HepG2 (cell line): Measurements from ENCODE around the gene C11orf68. TPM values are rescaled to one million over a fixed set of nuclear protein-coding genes. Genes with fewer than 3 reads are reported as not detected.

Experiments
- ATAC-seq: fragments of 200-7000 bp; cut with Tn5 transposase; 3 replicates; pipeline ENCODE4 v1.9.1; 2020; ENCODE audit warnings: mild to moderate bottlenecking, moderate library complexity
- BruUV-seq: library from RNA; stranded (reverse); fragments of 400-500 nt; replicated peaks from 2 replicates; lab custom pipeline; 2021; lab: Mats Ljungman, UMichigan
- CTCF ChIA-PET: fragments of 300-600 bp; formaldehyde crosslinking; extraction: SDS; loops from one replicate; lab custom pipeline; 2021; ENCODE audit warnings: low total read pairs, inconsistent platforms, low intra/inter-chr PET ratio; lab: Yijun Ruan, JAX
- POLR2A ChIA-PET: fragments of 350-600 bp; sonication (Branson Sonifier 250); formaldehyde crosslinking; loops from one replicate; lab custom pipeline; 2020; ENCODE audit warnings: antibody characterized with exemption, inconsistent platforms; lab: Yijun Ruan, JAX
- DNase-seq: peaks from one replicate; pipeline ENCODE4 v3.0.0-alpha.2; 2015; ENCODE audit warnings: low spot score
- FAIRE-seq: peaks from 3 replicates; lab custom pipeline; 2011; peaks lifted over from hg19 to GRCh38; lab: Jason Lieb, UNC
- H2AFZ ChIP-seq: one replicate; pipeline ENCODE4 v1.6.1; 2011; ENCODE audit warnings: low read length, inconsistent platforms
- H3K27ac ChIP-seq: fragments of 300-600 bp; 3 replicates; pipeline ENCODE4 v1.8.0; 2011; ENCODE audit warnings: mixed run types, mild to moderate bottlenecking, mixed read lengths, low read length, inconsistent platforms; ENCODE audit not compliant: insufficient read depth; ENCODE audit errors: extremely low read length
- H3K27me3 ChIP-seq, 2 experiments: fragments of 200-600 bp in 1 of 2; 2 replicates in 1 of 2; 3 replicates in 1 of 2; pipeline versions ENCODE4 v1.6.0 to v1.8.0; 2011; ENCODE audit warnings: low read length in 2 of 2, mild to moderate bottlenecking in 2 of 2, moderate library complexity in 2 of 2, inconsistent platforms in 1 of 2; ENCODE audit not compliant: insufficient read depth in 2 of 2, control insufficient read depth in 1 of 2
- H3K36me3 ChIP-seq, 2 experiments: fragments of 200-600 bp in 1 of 2; replicated peaks in 1 of 2; 2 replicates in 1 of 2; 3 replicates in 1 of 2; pipeline versions ENCODE4 v1.5.1 to v1.8.0; 2011; ENCODE audit warnings: low read length in 2 of 2, inconsistent platforms in 1 of 2; ENCODE audit not compliant: insufficient read depth in 2 of 2, control insufficient read depth in 1 of 2
- H3K4me1 ChIP-seq: 2 replicates; pipeline ENCODE4 v1.5.1; 2012; ENCODE audit warnings: low read length, inconsistent platforms; ENCODE audit not compliant: insufficient read depth
- H3K4me2 ChIP-seq: 2 replicates; pipeline ENCODE4 v1.6.0; 2011; ENCODE audit warnings: low read depth, low read length, inconsistent platforms
- H3K4me3 ChIP-seq, 3 experiments: fragments of 200-600 bp in 1 of 3; sonication (generic), shearing (Covaris generic) in 1 of 3; replicated peaks in 1 of 3; 2 replicates each; pipeline ENCODE4 v1.5.1; 2011 to 2016; ENCODE audit warnings: low read length in 3 of 3, inconsistent platforms in 2 of 3, low read depth in 2 of 3, mild to moderate bottlenecking in 2 of 3, control low read depth in 1 of 3, mixed read lengths in 1 of 3; ENCODE audit not compliant: insufficient read depth in 1 of 3
- H3K79me2 ChIP-seq: one replicate; pipeline ENCODE4 v1.6.1; 2011; ENCODE audit warnings: low read length, inconsistent platforms; ENCODE audit not compliant: insufficient read depth
- H3K9ac ChIP-seq: 2 replicates; pipeline ENCODE4 v1.6.0; 2011; ENCODE audit warnings: mild to moderate bottlenecking, low read depth, low read length, inconsistent platforms; ENCODE audit not compliant: insufficient read depth
- H3K9me3 ChIP-seq: 2 replicates; pipeline ENCODE4 v1.5.1; 2012; ENCODE audit warnings: mild to moderate bottlenecking, low read length
- H4K20me1 ChIP-seq: 2 replicates; pipeline ENCODE4 v1.6.0; 2011; ENCODE audit warnings: inconsistent platforms, mild to moderate bottlenecking, low read length, moderate library complexity; ENCODE audit not compliant: insufficient read depth
- BRD4 ChIP-seq: sonication (generic); formaldehyde crosslinking; IDR thresholded peaks from 2 replicates; pipeline ENCODE4 v1.4.0; 2020; ENCODE audit warnings: missing genetic modification reagents
- FOXA3 ChIP-seq: IDR thresholded peaks from 2 replicates; pipeline ENCODE4 v1.6.1; 2016; ENCODE audit warnings: missing genetic modification reagents, missing compliant biosample characterization
- HDAC1 ChIP-seq: sonication (generic); formaldehyde crosslinking; IDR thresholded peaks from 2 replicates; pipeline ENCODE4 v1.5.1; 2020; ENCODE audit warnings: mild to moderate bottlenecking, missing genetic modification reagents
- HOXA5 ChIP-seq: sonication (generic); formaldehyde crosslinking; IDR thresholded peaks from 2 replicates; pipeline ENCODE4 v1.4.0; 2020; ENCODE audit warnings: missing genetic modification reagents
- KLF11 ChIP-seq: IDR thresholded peaks from 2 replicates; pipeline ENCODE4 v1.6.1; 2016; ENCODE audit warnings: missing compliant biosample characterization
- KMT2B ChIP-seq: IDR thresholded peaks from 2 replicates; pipeline ENCODE4 v1.6.1; 2016; ENCODE audit warnings: missing genetic modification reagents, missing compliant biosample characterization
- NFYB ChIP-seq: sonication (generic); formaldehyde crosslinking; IDR thresholded peaks from 2 replicates; pipeline ENCODE4 v1.4.0; 2020; ENCODE audit warnings: missing genetic modification reagents
- SSRP1 ChIP-seq: IDR thresholded peaks from 2 replicates; pipeline ENCODE4 v1.6.1; 2016; ENCODE audit warnings: control low read depth
- ZNF3 ChIP-seq: IDR thresholded peaks from 2 replicates; pipeline ENCODE4 v1.7.0; 2017; ENCODE audit warnings: inconsistent platforms
- ZNF383 ChIP-seq: sonication (generic); formaldehyde crosslinking; IDR thresholded peaks from 2 replicates; pipeline ENCODE4 v1.4.0; 2020; ENCODE audit warnings: missing genetic modification reagents, mild to moderate bottlenecking, borderline replicate concordance
- ZNF556 ChIP-seq: sonication (generic); formaldehyde crosslinking; IDR thresholded peaks from 2 replicates; pipeline ENCODE4 v1.4.0; 2020; ENCODE audit warnings: mild to moderate bottlenecking, missing genetic modification reagents, borderline replicate concordance
- ZNF619 ChIP-seq: sonication (generic); formaldehyde crosslinking; IDR thresholded peaks from 2 replicates; pipeline ENCODE4 v1.4.0; 2020; ENCODE audit warnings: mild to moderate bottlenecking, missing genetic modification reagents
- ZNF782 ChIP-seq: sonication (generic); formaldehyde crosslinking; IDR thresholded peaks from 2 replicates; pipeline ENCODE4 v1.4.0; 2020; ENCODE audit warnings: missing genetic modification reagents, mild to moderate bottlenecking, borderline replicate concordance
- WGBS: methylation state at CpG from one replicate; pipeline ENCODE4 v1.1.6; 2017; ENCODE audit warnings: low lambda C conversion rate; 5-methylcytosine and 5-hydroxymethylcytosine counted together
- in situ Hi-C: cut with HindIII; loops from 2 replicates; pipeline ENCODE4 v1.10.0; 2017; ENCODE audit warnings: low pct_unique_long_range_greater_than_20kb; ENCODE audit not compliant: extremely low pct_ligation_motif_present
- intact Hi-C: fragments of 100-400 bp; cut with micrococcal nuclease; formaldehyde crosslinking; loops from one replicate; pipeline ENCODE4 v1.10.0; 2022; ENCODE audit not compliant: unreplicated experiment
- polyA plus RNA-seq, 8 experiments: library from polyadenylated mRNA; depleted of rRNA in 3 of 8; stranded (reverse) in 7 of 8; unstranded in 1 of 8; fragments of >200 nt; fragmentation: Illumina TruSeq in 4 of 8; extraction: Trizol in 4 of 8; gene quantifications; 2 replicates each; pipeline versions ENCODE4 v1.2.1 to v1.2.3, GENCODE V29; 2011 to 2016; ENCODE audit warnings: low read depth in 4 of 8, missing spikeins in 1 of 8, mixed read lengths in 1 of 8; ENCODE audit not compliant: insufficient read depth in 1 of 8
- total RNA-seq, 5 experiments: library from RNA; depleted of rRNA; stranded (reverse); fragments of >200 nt; fragmentation: Illumina TruSeq; extraction: Trizol; gene quantifications; 2 replicates each; pipeline ENCODE4 v1.2.3, GENCODE V29; 2016; ENCODE audit warnings: low read depth in 1 of 5
- TF ChIP-seq, protein P1 (sequence below): fragments of 450-650 bp; IDR thresholded peaks from 2 replicates; pipeline ENCODE4 v1.6.1; 2016
- TF ChIP-seq, protein P2 (sequence below): sonication (generic); formaldehyde crosslinking; IDR thresholded peaks from 2 replicates; pipeline ENCODE4 v1.8.1; 2023; ENCODE audit warnings: mild to moderate bottlenecking, missing genetic modification reagents
- TF ChIP-seq, protein P3 (sequence below): sonication (generic); formaldehyde crosslinking; IDR thresholded peaks from 2 replicates; pipeline ENCODE4 v1.5.1; 2020; ENCODE audit warnings: mild to moderate bottlenecking, moderate library complexity, missing genetic modification reagents
- TF ChIP-seq, protein P4 (sequence below): sonication (generic); formaldehyde crosslinking; IDR thresholded peaks from 2 replicates; pipeline ENCODE4 v1.4.0; 2020; ENCODE audit warnings: missing genetic modification reagents

Gene C11orf68
- total and polyA plus RNA-seq, 2 of the 13 experiments (the other 11 are each of a cell fraction or from before 2014, with no cell fraction given), result 8.4 to 28.3 TPM

DNA sequence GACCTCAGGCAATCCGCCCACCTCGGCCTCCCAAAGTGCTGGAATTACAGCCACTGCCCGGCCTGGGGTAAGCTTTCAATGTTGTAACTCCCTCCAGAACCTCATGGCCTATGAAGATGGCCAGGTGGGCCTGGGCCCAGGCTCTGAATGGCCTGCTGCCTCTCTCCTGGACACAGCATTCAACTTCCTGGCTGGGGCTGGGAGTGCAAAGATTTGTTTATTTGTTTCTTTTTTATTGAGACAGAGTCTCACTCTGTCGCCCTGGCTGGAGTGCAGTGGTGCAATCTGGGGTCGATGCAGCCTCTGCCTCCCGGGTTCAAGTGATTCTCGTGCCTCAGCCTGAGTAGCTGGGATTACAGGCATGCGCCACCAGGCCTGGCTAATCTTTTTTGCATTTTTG, 25.9 kb upstream of the C11orf68 start (continued):
- TF ChIP-seq, protein P1, sequence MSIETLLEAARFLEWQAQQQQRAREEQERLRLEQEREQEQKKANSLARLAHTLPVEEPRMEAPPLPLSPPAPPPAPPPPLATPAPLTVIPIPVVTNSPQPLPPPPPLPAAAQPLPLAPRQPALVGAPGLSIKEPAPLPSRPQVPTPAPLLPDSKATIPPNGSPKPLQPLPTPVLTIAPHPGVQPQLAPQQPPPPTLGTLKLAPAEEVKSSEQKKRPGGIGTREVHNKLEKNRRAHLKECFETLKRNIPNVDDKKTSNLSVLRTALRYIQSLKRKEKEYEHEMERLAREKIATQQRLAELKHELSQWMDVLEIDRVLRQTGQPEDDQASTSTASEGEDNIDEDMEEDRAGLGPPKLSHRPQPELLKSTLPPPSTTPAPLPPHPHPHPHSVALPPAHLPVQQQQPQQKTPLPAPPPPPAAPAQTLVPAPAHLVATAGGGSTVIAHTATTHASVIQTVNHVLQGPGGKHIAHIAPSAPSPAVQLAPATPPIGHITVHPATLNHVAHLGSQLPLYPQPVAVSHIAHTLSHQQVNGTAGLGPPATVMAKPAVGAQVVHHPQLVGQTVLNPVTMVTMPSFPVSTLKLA, result peak; percentile 58
- TF ChIP-seq, protein P2, sequence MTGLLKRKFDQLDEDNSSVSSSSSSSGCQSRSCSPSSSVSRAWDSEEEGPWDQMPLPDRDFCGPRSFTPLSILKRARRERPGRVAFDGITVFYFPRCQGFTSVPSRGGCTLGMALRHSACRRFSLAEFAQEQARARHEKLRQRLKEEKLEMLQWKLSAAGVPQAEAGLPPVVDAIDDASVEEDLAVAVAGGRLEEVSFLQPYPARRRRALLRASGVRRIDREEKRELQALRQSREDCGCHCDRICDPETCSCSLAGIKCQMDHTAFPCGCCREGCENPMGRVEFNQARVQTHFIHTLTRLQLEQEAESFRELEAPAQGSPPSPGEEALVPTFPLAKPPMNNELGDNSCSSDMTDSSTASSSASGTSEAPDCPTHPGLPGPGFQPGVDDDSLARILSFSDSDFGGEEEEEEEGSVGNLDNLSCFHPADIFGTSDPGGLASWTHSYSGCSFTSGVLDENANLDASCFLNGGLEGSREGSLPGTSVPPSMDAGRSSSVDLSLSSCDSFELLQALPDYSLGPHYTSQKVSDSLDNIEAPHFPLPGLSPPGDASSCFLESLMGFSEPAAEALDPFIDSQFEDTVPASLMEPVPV (CRISPR knock-in tag), result no peak
- TF ChIP-seq, protein P3, sequence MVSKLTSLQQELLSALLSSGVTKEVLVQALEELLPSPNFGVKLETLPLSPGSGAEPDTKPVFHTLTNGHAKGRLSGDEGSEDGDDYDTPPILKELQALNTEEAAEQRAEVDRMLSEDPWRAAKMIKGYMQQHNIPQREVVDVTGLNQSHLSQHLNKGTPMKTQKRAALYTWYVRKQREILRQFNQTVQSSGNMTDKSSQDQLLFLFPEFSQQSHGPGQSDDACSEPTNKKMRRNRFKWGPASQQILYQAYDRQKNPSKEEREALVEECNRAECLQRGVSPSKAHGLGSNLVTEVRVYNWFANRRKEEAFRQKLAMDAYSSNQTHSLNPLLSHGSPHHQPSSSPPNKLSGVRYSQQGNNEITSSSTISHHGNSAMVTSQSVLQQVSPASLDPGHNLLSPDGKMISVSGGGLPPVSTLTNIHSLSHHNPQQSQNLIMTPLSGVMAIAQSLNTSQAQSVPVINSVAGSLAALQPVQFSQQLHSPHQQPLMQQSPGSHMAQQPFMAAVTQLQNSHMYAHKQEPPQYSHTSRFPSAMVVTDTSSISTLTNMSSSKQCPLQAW (CRISPR knock-in tag), result 0 out of 2 replicates have a peak, but pooled peaks have one; percentile 40
- TF ChIP-seq FOXA3 (CRISPR knock-in tag), result 0 out of 2 replicates have a peak, but pooled peaks have one; percentile 28
- TF ChIP-seq BRD4, result no peak
- TF ChIP-seq NFYB (CRISPR knock-in tag), result no peak

DNA sequence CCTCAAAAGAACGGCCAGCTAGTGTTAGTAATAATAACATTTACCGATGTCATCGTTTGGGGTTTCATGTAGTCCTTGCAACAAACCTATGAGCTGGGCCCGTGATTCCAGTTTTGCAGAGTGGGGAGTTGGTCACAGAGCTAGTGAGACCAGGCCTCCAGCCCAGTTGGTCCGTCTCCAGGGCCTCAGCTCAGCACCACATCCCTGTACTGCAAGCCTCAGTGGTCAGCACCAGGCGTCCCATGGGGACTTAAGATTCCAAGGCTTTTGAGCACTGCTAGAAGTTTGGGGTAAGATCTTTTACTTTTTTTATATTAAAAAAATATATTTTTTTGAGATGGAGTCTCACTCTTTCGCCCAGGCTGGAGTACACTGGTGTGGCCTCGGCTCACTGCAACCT, 25.3 kb upstream of the C11orf68 start:
- ATAC-seq, result no peak
- H4K20me1 ChIP-seq, result no peaks in the 10 kb centered on the region
- no peaks in the 10 kb centered on the region for H3K9me3 ChIP-seq
- peaks cover 0 to 30% of the 10 kb centered on the region in 2 experiments; a peak in 4 of 5 replicates for H3K27me3 ChIP-seq
- no peak overlapping the region for H2AFZ ChIP-seq
- H3K79me2 ChIP-seq, result no peaks in the 10 kb centered on the region
- in situ Hi-C loops, result no loop called here
- peaks cover 74% of the 10 kb centered on the region for H3K4me1 ChIP-seq
- no peak overlapping the region for H3K27ac ChIP-seq
- intact Hi-C loops, result no loop called here
- POLR2A ChIA-PET, result no interaction called here
- no peak overlapping the region for H3K4me3 ChIP-seq
- FAIRE-seq, result no peak
- TF ChIP-seq SSRP1 (CRISPR knock-in tag) (no peak), HOXA5 (CRISPR knock-in tag) (no peak), ZNF782 (no peak), KLF11 (CRISPR knock-in tag) (no peak), ZNF3 (CRISPR knock-in tag) (no peak), ZNF619 (no peak), ZNF556 (CRISPR knock-in tag) (no peak), ZNF383 (CRISPR knock-in tag) (no peak), HDAC1 (no peak), KMT2B (CRISPR knock-in tag) (no peak)
- TF ChIP-seq, protein P4, sequence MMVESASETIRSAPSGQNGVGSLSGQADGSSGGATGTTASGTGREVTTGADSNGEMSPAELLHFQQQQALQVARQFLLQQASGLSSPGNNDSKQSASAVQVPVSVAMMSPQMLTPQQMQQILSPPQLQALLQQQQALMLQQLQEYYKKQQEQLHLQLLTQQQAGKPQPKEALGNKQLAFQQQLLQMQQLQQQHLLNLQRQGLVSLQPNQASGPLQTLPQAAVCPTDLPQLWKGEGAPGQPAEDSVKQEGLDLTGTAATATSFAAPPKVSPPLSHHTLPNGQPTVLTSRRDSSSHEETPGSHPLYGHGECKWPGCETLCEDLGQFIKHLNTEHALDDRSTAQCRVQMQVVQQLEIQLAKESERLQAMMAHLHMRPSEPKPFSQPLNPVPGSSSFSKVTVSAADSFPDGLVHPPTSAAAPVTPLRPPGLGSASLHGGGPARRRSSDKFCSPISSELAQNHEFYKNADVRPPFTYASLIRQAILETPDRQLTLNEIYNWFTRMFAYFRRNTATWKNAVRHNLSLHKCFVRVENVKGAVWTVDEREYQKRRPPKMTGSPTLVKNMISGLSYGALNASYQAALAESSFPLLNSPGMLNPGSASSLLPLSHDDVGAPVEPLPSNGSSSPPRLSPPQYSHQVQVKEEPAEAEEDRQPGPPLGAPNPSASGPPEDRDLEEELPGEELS (CRISPR knock-in tag), result no peak
- 78% methylated on average over 7 of the region's 8 CpGs for WGBS
- no peak for DNase-seq
- H3K4me2 ChIP-seq, result no peak overlapping the region; the same call in 1 of the 2 replicates
- BruUV-seq, result no TSS peak
- no peaks in the 10 kb centered on the region for H3K36me3 ChIP-seq
- no peak overlapping the region for H3K9ac ChIP-seq
- CTCF ChIA-PET, result no interaction called here
